ENCODE measurements around the gene COL6A3. TPM values are rescaled to one million over a fixed set of nuclear protein-coding genes. Genes with fewer than 3 reads are reported as not detected.

Gene COL6A3
- total RNA-seq, 1 experiment from 2014 or later: 1.2 TPM

DNA sequence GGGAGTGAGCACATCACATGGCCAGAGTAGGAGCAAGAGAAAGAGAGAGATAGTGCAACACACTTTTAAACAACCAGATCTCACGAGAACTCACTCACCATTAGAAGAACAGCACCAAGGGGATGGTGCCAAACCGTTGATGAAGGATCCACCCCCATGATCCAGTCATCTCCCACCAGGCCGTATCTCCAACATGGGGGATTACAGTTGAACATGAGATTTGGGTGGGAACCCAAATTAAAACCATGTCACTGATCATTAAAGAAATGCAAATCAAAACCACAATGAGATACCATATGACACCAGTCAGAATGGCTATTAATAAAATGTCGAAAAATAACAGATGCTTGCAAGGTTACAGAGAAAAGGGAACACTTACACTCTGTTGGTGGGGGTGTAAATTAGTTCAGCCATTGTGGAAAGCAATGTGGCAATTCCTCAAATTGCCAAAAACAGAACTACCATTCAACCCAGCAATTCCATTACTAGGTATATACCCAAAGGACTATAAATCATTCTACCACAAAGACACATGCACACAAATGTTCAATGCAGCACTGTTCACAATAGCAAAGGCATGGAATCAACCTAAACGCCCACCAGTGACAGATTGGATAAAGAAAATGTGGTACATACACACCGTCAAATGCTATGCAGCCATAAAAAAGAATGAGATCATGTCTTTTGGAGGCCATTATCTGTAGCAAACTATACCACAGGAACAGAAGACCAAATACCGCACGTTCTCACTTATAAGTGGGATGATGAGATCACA is 137.1 kb downstream of the COL6A3 start (continued):
- TF ChIP-seq, protein P1, sequence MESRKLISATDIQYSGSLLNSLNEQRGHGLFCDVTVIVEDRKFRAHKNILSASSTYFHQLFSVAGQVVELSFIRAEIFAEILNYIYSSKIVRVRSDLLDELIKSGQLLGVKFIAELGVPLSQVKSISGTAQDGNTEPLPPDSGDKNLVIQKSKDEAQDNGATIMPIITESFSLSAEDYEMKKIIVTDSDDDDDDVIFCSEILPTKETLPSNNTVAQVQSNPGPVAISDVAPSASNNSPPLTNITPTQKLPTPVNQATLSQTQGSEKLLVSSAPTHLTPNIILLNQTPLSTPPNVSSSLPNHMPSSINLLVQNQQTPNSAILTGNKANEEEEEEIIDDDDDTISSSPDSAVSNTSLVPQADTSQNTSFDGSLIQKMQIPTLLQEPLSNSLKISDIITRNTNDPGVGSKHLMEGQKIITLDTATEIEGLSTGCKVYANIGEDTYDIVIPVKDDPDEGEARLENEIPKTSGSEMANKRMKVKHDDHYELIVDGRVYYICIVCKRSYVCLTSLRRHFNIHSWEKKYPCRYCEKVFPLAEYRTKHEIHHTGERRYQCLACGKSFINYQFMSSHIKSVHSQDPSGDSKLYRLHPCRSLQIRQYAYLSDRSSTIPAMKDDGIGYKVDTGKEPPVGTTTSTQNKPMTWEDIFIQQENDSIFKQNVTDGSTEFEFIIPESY (IDR thresholded peaks at IDR 0.05; ENCODE audit: extremely low read depth, insufficient replicate concordance, low read length): no peak
- TF ChIP-seq RAD21 (IDR thresholded peaks at IDR 0.05; ENCODE audit: low read depth): no peak
- TF ChIP-seq ZNF274 (IDR thresholded peaks at IDR 0.05; ENCODE audit: low read depth, low read length): no peak
- no peak for TF ChIP-seq YY1 (IDR thresholded peaks at IDR 0.05; ENCODE audit: extremely low read depth, insufficient replicate concordance, low read depth, low read length)

Other genes starting within 250 kb of the COL6A3 start
- gene MLPH, start 73.1 kb upstream of the COL6A3 start, total RNA-seq (2021; ENCODE audit: unreplicated experiment): 81.4 TPM
- not detected for gene PRLH, start 152.4 kb upstream of the COL6A3 start, total RNA-seq (2021; ENCODE audit: unreplicated experiment)
- 41.8 TPM for gene RAB17, start 176.6 kb upstream of the COL6A3 start, total RNA-seq (2021; ENCODE audit: unreplicated experiment)
- gene LRRFIP1, start 213.4 kb upstream of the COL6A3 start, total RNA-seq (2021; ENCODE audit: unreplicated experiment): 76.9 TPM